ENCODE data around the gene HCN2. TPM values are rescaled to one million over a fixed set of nuclear protein-coding genes. Genes with fewer than 3 reads are reported as not detected.

Gene HCN2
- polyA plus RNA-seq, 1 of the 3 experiments (the other 2 are of a cell fraction): 5.6 TPM

- TF ChIP-seq CTCF (IDR thresholded peaks at IDR 0.05) (no peak), NRF1 (IDR thresholded peaks at IDR 0.05; ENCODE audit: low read depth, low read length) (no peak), RFX5 (IDR thresholded peaks at IDR 0.05; ENCODE audit: low read length) (no peak), YY1 (IDR thresholded peaks at IDR 0.05; ENCODE audit: low read depth) (no peak)
Measured at GRCh38 chr19:543910-544608, 45.6 kb upstream of the HCN2 start, which contains the start of gene GZMM (continued).

GRCh38 chr19:547117-547516 lies 42.6 kb upstream of the HCN2 start:
- Histone ChIP-seq H3K9ac (no peak overlapping the region), H3K9me2 (no peaks in the 10 kb centered on the region), H3K4me3 (ENCODE audit: low read depth in 2 of 2, low read length in 1 of 2) (no peak overlapping the region), H3K9me3 (no peaks in the 10 kb centered on the region), H3K79me2 (ENCODE audit: insufficient read depth) (no peaks in the 10 kb centered on the region), H3F3A (replicated peaks; ENCODE audit: insufficient read depth) (no peaks in the 10 kb centered on the region), H4K20me1 (ENCODE audit: insufficient read depth) (no peaks in the 10 kb centered on the region), H3K27me3 (ENCODE audit: insufficient read depth) (no peaks in the 10 kb centered on the region), H3K4me2 (no peak overlapping the region), H2AFZ (ENCODE audit: low read depth) (no peak overlapping the region), H3K27ac (ENCODE audit: low read depth in 2 of 2, low read length in 1 of 2) (no peak overlapping the region), H3K4me1 (ENCODE audit: control insufficient read depth in 1 of 2, insufficient read depth in 2 of 2, low read depth in 1 of 2, low read length in 1 of 2) (peaks cover 0 to 4% of the 10 kb centered on the region in 2 experiments; a peak in 1 of 4 replicates), H3K36me3 (replicated peaks in 1 of 2; ENCODE audit: control insufficient read depth in 1 of 2, insufficient read depth in 2 of 2, low read length in 1 of 2) (peaks cover 0 to 5% of the 10 kb centered on the region in 2 experiments)
- DNase-seq: no peak
- TF ChIP-seq NFIC (IDR thresholded peaks at IDR 0.05; ENCODE audit: borderline replicate concordance) (no peak), RCOR1 (IDR thresholded peaks at IDR 0.05; ENCODE audit: low read length) (no peak), RFX5 (IDR thresholded peaks at IDR 0.05; ENCODE audit: low read length) (no peak), FOSL2 (IDR thresholded peaks at IDR 0.05; ENCODE audit: borderline replicate concordance, low read depth) (no peak), RXRA (IDR thresholded peaks at IDR 0.05; ENCODE audit: borderline replicate concordance, low read depth) (no peak), SIN3A (IDR thresholded peaks at IDR 0.05; ENCODE audit: borderline replicate concordance, low read depth, low read length) (no peak), MAX (IDR thresholded peaks at IDR 0.05; ENCODE audit: low read depth) (no peak), YY1 (IDR thresholded peaks at IDR 0.05; ENCODE audit: low read depth) (no peak), TEAD4 (IDR thresholded peaks at IDR 0.05; ENCODE audit: borderline replicate concordance, insufficient read depth) (no peak), POLR2AphosphoS5 (IDR thresholded peaks at IDR 0.05; ENCODE audit: low read depth, low read length) (no peak), RAD21 (IDR thresholded peaks at IDR 0.05; ENCODE audit: low read length) (no peak), TCF12 (IDR thresholded peaks at IDR 0.05) (no peak), IRF3 (IDR thresholded peaks at IDR 0.05; ENCODE audit: low read depth, low read length) (no peak), ZBTB33 (IDR thresholded peaks at IDR 0.05; ENCODE audit: borderline replicate concordance, low read depth) (no peak), CTCF (IDR thresholded peaks at IDR 0.05) (no peak), PBX3 (IDR thresholded peaks at IDR 0.05) (no peak), FOXM1 (IDR thresholded peaks at IDR 0.05; ENCODE audit: low read depth) (no peak)
- CTCF ChIA-PET: interaction anchor here (1.4 to 6.1 kb wide), 5 partner anchors 8 to 41 kb away, joined by 3 to 23 read pairs (median 3); partner anchors contain the start of gene CDC34
- POLR2A ChIA-PET: no interaction called here
- 100% methylated on average over 2 of the region's 15 CpGs for WGBS (ENCODE audit: low lambda C conversion rate)
